GM12875 (cell line): ENCODE data around the gene SCIN.
"Not testable (repeated sequence)": the region's sequence is repeated elsewhere in the genome, so short reads cannot be mapped to it uniquely, and the experiment has no call there.

ENCODE experiments used
- H3K4me3 ChIP-seq: one replicate; pipeline ENCODE4 v1.5.1; 2011; ENCODE audit warnings: low read depth, low read length, control low read depth
- TF ChIP-seq, protein P1 (sequence below): IDR thresholded peaks from 2 replicates; pipeline ENCODE4 v1.5.1; 2011; ENCODE audit warnings: low read depth, mild to moderate bottlenecking, control low read depth, inconsistent platforms, low read length, moderate library complexity, borderline replicate concordance; ENCODE audit not compliant: insufficient read depth

SCIN gene

DNA sequence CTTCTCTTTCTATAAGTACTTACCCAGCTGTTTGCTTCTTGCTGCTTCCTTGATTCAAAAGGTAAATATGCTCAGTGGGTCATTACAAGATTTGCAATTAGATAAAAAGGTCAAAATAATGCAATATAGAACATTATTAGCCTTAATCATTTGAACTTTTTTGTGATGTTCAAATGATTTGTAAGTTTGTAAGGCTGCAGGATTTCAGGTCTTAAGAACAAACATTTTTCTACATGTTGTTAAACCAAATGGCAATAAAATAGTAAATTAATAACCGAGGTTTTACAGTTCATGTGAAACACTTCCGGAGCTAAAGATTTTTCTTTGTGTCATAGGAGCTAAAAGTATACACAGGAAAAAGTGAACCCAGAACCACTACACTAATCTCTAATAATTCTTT is 16.2 kb upstream of the SCIN start:
- no peak overlapping the region for H3K4me3 ChIP-seq
- TF ChIP-seq, protein P1, sequence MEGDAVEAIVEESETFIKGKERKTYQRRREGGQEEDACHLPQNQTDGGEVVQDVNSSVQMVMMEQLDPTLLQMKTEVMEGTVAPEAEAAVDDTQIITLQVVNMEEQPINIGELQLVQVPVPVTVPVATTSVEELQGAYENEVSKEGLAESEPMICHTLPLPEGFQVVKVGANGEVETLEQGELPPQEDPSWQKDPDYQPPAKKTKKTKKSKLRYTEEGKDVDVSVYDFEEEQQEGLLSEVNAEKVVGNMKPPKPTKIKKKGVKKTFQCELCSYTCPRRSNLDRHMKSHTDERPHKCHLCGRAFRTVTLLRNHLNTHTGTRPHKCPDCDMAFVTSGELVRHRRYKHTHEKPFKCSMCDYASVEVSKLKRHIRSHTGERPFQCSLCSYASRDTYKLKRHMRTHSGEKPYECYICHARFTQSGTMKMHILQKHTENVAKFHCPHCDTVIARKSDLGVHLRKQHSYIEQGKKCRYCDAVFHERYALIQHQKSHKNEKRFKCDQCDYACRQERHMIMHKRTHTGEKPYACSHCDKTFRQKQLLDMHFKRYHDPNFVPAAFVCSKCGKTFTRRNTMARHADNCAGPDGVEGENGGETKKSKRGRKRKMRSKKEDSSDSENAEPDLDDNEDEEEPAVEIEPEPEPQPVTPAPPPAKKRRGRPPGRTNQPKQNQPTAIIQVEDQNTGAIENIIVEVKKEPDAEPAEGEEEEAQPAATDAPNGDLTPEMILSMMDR: no peak

DNA sequence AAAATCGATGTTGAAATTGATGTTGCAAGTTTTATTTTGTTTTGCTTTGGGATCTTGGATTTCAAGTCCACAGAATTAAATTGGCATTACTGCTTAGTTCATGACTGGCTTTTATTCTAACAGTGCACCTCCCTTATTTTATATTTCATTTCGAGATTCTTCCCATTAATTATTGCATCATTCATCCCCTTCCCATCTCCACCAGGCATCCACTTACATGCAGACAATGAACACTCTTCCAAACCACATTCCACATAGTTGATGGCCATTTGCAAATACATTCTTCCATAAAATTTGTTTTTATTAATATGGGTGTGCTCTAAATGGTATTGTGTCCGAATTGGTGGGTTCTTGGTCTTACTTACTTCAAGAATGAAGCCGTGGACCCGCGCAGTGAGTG is 15.6 kb upstream of the SCIN start:
- no peak overlapping the region for H3K4me3 ChIP-seq
- TF ChIP-seq, protein P1: no peak

DNA sequence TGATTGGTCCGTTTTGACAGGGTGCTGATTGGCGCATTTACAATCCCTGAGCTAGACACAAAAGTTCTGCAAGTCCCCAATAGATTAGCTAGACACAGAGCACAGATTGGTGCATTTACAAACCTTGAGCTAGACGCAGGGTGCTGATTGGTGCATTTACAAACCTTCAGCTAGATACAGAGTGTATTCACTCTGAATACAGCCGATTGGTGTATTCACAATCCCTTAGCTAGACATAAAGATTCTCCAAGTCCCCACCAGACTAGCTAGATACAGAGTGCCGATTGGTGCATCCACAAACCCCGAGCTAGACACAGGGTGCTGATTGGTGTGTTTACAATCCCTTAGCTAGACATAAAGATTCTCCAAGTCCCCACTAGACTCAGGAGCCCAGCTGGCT is 14.8 kb upstream of the SCIN start:
- not testable (repeated sequence) for H3K4me3 ChIP-seq

DNA sequence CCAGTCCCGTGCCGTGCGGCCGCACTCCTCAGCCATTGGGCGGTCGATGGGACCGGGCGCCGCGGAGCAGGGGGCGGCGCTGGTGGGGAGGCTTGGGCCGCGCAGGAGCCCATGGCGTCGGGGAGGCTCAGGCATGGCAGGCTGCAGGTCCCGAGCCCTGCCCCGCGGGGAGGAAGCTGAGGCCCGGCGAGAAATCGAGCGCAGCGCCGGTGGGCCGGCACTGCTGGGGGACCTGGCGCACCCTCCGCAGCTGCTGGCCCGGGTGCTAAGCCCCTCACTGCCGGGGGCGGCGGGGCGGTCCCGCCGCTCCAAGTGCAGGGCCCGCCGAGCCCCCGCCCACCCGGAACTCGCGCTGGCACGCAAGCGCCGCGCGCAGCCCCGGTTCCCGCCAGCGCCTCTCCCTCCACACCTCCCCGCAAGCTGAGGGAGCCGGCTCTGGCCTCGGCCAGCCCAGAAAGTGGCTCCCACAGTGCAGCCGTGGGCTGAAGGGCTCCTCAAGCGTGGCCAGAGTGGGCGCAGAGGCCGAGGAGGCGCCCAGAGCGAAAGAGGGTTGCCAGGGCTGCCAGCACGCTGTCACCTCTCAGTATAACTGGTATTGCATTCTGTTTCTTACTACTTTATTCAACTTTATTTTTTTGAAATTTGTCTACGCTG is 14.3 kb upstream of the SCIN start:
- H3K4me3 ChIP-seq: not testable (repeated sequence)

DNA sequence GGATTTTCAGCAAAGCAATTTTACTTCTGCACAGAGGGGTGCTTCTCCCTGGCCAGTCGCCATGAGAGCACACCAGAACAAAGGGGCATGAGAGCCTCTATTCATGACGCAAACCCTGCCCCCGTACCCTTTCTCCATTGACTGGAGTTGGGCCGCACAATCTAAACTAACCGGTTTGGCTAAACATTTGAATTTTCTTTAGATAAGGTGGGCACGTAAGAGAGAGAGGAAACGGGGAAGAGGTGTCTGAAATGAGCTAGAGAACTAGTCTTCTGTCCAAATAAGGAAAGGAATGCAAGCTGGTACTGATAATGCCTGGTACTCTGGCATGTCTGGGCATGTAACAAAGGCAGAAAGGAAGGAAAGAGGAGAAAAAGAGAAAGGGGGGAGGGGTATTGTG is 13.2 kb upstream of the SCIN start:
- H3K4me3 ChIP-seq: no peak overlapping the region
- TF ChIP-seq, protein P1: no peak

DNA sequence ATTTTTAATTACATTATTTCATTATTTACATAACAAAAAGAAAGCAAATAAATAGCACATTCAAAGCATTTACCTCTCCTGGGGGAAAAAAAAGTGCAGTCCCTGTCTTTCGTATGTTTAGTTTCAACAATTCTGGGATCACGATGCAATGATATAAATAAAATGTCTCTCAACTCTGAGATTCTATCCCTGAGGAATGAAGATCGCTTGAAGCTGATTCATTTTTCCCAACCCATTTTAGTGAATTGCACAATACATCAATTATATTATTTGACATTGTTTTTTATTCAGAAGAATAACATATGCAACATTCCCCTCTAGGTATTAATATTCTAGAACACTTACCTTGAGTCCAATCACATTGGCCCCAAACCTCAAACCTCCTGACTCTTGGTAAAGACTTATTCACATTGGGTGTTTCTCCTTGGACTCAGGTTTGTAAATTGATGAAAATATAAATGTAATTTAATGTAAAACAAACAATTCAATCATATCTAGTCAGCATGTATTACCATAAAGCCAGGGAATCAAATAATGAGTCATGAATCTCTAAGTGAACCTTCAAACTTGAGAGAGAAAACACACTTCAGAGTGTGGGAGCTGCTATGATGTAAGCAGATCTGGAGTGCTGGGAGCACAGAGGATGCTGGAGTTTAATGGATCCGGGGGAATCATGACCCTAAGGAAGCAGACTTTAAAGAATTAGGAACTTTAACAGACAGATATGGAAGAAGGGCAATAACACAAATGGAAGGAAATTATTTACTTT is 5.3 kb upstream of the SCIN start:
- no peak overlapping the region for H3K4me3 ChIP-seq
- TF ChIP-seq, protein P1: no peak

DNA sequence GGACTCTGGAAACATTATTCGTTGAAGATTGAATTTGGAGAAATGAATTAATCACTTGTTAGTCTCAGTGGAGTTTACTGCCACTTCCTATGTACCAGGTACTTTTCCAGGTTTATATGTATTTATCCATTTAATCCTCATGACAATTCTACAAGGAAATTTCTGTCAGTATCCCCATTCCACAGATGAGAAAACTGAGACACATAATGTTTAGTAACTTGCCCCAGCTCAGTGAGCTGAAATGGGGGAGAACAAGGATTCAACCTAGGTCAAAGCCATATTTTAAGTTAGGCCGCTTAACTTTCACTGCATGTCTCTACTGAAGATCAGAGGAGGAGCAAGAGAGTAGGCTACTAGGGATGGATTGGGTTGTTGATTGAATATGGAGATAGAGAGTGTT is 4.6 kb upstream of the SCIN start:
- no peak overlapping the region for H3K4me3 ChIP-seq
- TF ChIP-seq, protein P1: no peak

DNA sequence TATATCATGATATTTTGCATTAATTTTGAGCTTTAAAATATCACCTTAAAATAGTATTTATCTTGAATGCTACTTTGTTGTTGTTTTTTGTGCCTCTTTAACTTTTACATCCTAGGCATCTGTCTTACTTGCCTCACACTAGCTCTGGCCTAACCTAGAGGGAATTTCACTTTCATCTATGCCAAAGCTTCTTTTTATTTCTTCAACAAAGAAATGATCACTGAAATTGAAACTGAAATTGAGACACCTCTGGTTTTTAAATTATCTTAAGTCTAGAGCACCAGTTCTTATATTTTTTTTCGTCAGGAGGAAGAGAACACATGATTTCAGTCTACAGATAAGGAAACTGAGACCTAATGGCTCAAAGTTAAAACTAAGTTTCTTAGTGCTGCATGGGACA is 3.5 kb upstream of the SCIN start:
- TF ChIP-seq, protein P1: no peak
- H3K4me3 ChIP-seq: no peak overlapping the region
